SK-MEL-5 (cell line): ENCODE results near the gene ALDH3B1. TPM values are rescaled to one million over a fixed set of nuclear protein-coding genes. Genes with fewer than 3 reads are reported as not detected.
"Not testable (repeated sequence)": the region's sequence is repeated elsewhere in the genome, so short reads cannot be mapped to it uniquely, and the experiment has no call there.

Source experiments
- DNase-seq: peaks from one replicate; pipeline ENCODE4 v3.0.0-alpha.2; 2016; ENCODE audit warnings: low read depth, low spot score
- in situ Hi-C: cut with HindIII; loops from 2 replicates; pipeline ENCODE4 v1.10.0; 2016; ENCODE audit warnings: low sequenced_read_pairs, high pct_unique_total_duplicates, low pct_unique_long_range_greater_than_20kb
- polyA plus RNA-seq, 2 experiments: library from polyadenylated mRNA; depleted of rRNA; stranded (reverse); fragments of >200 nt; gene quantifications; 2 replicates each; pipeline ENCODE4 v1.2.3, GENCODE V29; 2015
- total RNA-seq: library from RNA; depleted of rRNA; stranded (reverse); fragments of >200 nt; shearing (Covaris generic); gene quantifications from 2 replicates; pipeline ENCODE4 v1.2.3, GENCODE V29; 2014; rRNA removed

ALDH3B1 gene
- 2.4 and 3.5 TPM in 2 replicates for total RNA-seq
- 6.5 and 7.2 TPM in 2 replicates for polyA plus RNA-seq (2015; cell fraction: cytosol; rRNA removed)
- 3.0 and 5.2 TPM in 2 replicates for polyA plus RNA-seq (2015; cell fraction: nucleus; rRNA removed)

GRCh38 chr11:68010090-68011041, at the start of gene ALDH3B1:
Gene ALDH3B1, plus strand, starts transcription at chr11:68010327. Its CDS starts 4,971 bp downstream, at chr11:68015298.
- in situ Hi-C loops, result no loop called here
- DNase-seq, result peak; percentile 72

GRCh38 chr11:67963217-67963616, 46.9 kb upstream of the ALDH3B1 start:
- in situ Hi-C loops, DNase-seq: not testable (repeated sequence)

GRCh38 chr11:67963879-67964278, 46.2 kb upstream of the ALDH3B1 start:
- DNase-seq, in situ Hi-C loops: not testable (repeated sequence)

- DNase-seq, in situ Hi-C loops: not testable (repeated sequence)
Observed at GRCh38 chr11:67964746-67965145, 45.4 kb upstream of the ALDH3B1 start.

- in situ Hi-C loops, DNase-seq: not testable (repeated sequence)
Observed at GRCh38 chr11:67965830-67966348, 44.2 kb upstream of the ALDH3B1 start.

- in situ Hi-C loops, DNase-seq: not testable (repeated sequence)
Observed at GRCh38 chr11:67974746-67975145, 35.4 kb upstream of the ALDH3B1 start.

- in situ Hi-C loops, DNase-seq: not testable (repeated sequence)
Observed at GRCh38 chr11:67978766-67979418, 31.2 kb upstream of the ALDH3B1 start.

- in situ Hi-C loops, DNase-seq: not testable (repeated sequence)
Observed at GRCh38 chr11:67981226-67981625, 28.9 kb upstream of the ALDH3B1 start.

GRCh38 chr11:67982255-67982857, 27.8 kb upstream of the ALDH3B1 start:
- in situ Hi-C loops, DNase-seq: not testable (repeated sequence)

- in situ Hi-C loops, result no loop called here
- DNase-seq, result no peak
Observed at GRCh38 chr11:67983951-67984350, 26.2 kb upstream of the ALDH3B1 start.

- DNase-seq, in situ Hi-C loops: not testable (repeated sequence)
Observed at GRCh38 chr11:67985302-67985701, 24.8 kb upstream of the ALDH3B1 start.

GRCh38 chr11:67990546-67991346, 19.4 kb upstream of the ALDH3B1 start:
- in situ Hi-C loops, DNase-seq: not testable (repeated sequence)

- in situ Hi-C loops, DNase-seq: not testable (repeated sequence)
Observed at GRCh38 chr11:67991347-67992121, 18.6 kb upstream of the ALDH3B1 start.

- peak; percentile 32 for DNase-seq
- in situ Hi-C loops, result not testable (repeated sequence)
Observed at GRCh38 chr11:67993821-67994220, 16.3 kb upstream of the ALDH3B1 start.

GRCh38 chr11:67994387-67994786, 15.7 kb upstream of the ALDH3B1 start:
- in situ Hi-C loops, DNase-seq: not testable (repeated sequence)

GRCh38 chr11:67995129-67995528, 15.0 kb upstream of the ALDH3B1 start:
- DNase-seq, in situ Hi-C loops: not testable (repeated sequence)
